HG03159 (cell line): ENCODE data around the gene URM1.

Experiments used
- ATAC-seq: cut with Tn5 transposase; IDR thresholded peaks from one replicate; pipeline ENCODE4 v1.9.1; 2021; ENCODE audit warnings: mild to moderate bottlenecking, moderate library complexity; ENCODE audit not compliant: unreplicated experiment

Gene URM1

GRCh38 chr9:128344931-128345605 lies 26.1 kb upstream of the URM1 start:
- no peak for ATAC-seq

GRCh38 chr9:128349125-128349524 lies 22.0 kb upstream of the URM1 start:
- ATAC-seq = no peak

GRCh38 chr9:128349772-128350171 lies 21.4 kb upstream of the URM1 start:
- no peak for ATAC-seq

- no peak for ATAC-seq
Observed at GRCh38 chr9:128355451-128355850, 15.7 kb upstream of the URM1 start.

- ATAC-seq = no peak
Observed at GRCh38 chr9:128358090-128358489, 13.1 kb upstream of the URM1 start.

GRCh38 chr9:128358861-128359260 lies 12.3 kb upstream of the URM1 start:
- ATAC-seq = no peak

GRCh38 chr9:128360826-128361225 lies 10.3 kb upstream of the URM1 start:
- no peak for ATAC-seq

- ATAC-seq = no peak
Observed at GRCh38 chr9:128361296-128361985, 9.7 kb upstream of the URM1 start.

- ATAC-seq = peak; percentile 64
Observed at GRCh38 chr9:128361986-128362646, 9.1 kb upstream of the URM1 start.

- ATAC-seq = no peak
Observed at GRCh38 chr9:128362774-128363173, 8.4 kb upstream of the URM1 start.

GRCh38 chr9:128365525-128365924 lies 5.6 kb upstream of the URM1 start:
- ATAC-seq = no peak

- ATAC-seq = no peak
Observed at GRCh38 chr9:128369024-128369706, 2.0 kb upstream of the URM1 start.

GRCh38 chr9:128370367-128370751 lies 815 bp upstream of the URM1 start:
- ATAC-seq = no peak

GRCh38 chr9:128371630-128372117 lies 500 bp downstream of the URM1 start:
- ATAC-seq = no peak

GRCh38 chr9:128372188-128372641 lies 1.0 kb downstream of the URM1 start:
- no peak for ATAC-seq

GRCh38 chr9:128372784-128373183 lies 1.6 kb downstream of the URM1 start:
- no peak for ATAC-seq

- ATAC-seq = no peak
Observed at GRCh38 chr9:128374221-128374675, 3.1 kb downstream of the URM1 start.

GRCh38 chr9:128375865-128376264 lies 4.7 kb downstream of the URM1 start:
- no peak for ATAC-seq

GRCh38 chr9:128382261-128382660 lies 11.1 kb downstream of the URM1 start:
- no peak for ATAC-seq

GRCh38 chr9:128383007-128383753 lies 12.0 kb downstream of the URM1 start:
- ATAC-seq = no peak
